GM23338 (cell line): ENCODE measurements around the gene KRTAP3-2.

Experiments
- CREB1 ChIP-seq: fragments of 250-450 bp; sonication (Bioruptor Pico); IDR thresholded peaks from 2 replicates; pipeline ENCODE4 v1.5.0; 2020; ENCODE audit warnings: low read depth, mild to moderate bottlenecking, moderate library complexity
- CTCF ChIP-seq, 2 experiments: fragments of 200-600 bp in 1 of 2; sonication (generic) in 1 of 2; conservative IDR thresholded peaks; 2 replicates each; pipeline versions ENCODE4 v1.5.1 to v1.6.1; 2016 to 2017; ENCODE audit warnings: antibody characterized with exemption in 2 of 2, low read depth in 2 of 2, mild to moderate bottlenecking in 2 of 2, moderate library complexity in 1 of 2
- EZH2 ChIP-seq: fragments of 200-600 bp; sonication (generic); IDR thresholded peaks from one replicate; pipeline ENCODE4 v1.8.0; 2017; ENCODE audit warnings: antibody characterized with exemption, mild to moderate bottlenecking, low read depth; ENCODE audit not compliant: unreplicated experiment
- EZH2phosphoT487 ChIP-seq: fragments of 200-600 bp; sonication (generic); IDR thresholded peaks from one replicate; pipeline ENCODE4 v1.8.1; 2018; ENCODE audit warnings: antibody characterized with exemption; ENCODE audit not compliant: unreplicated experiment
- JUNB ChIP-seq: IDR thresholded peaks from one replicate; pipeline ENCODE4 v1.6.1; 2016; ENCODE audit warnings: antibody characterized with exemption; ENCODE audit not compliant: unreplicated experiment
- NANOG ChIP-seq: IDR thresholded peaks from 2 replicates; pipeline ENCODE4 v1.6.1; 2016; ENCODE audit warnings: antibody characterized with exemption, borderline replicate concordance
- POLR2AphosphoS5 ChIP-seq: IDR thresholded peaks from 2 replicates; pipeline ENCODE4 v1.6.1; 2016; ENCODE audit warnings: antibody characterized with exemption, low read depth
- REST ChIP-seq: IDR thresholded peaks from one replicate; pipeline ENCODE4 v1.6.1; 2018; ENCODE audit warnings: antibody characterized with exemption; ENCODE audit not compliant: unreplicated experiment
- STAT1 ChIP-seq: IDR thresholded peaks from one replicate; pipeline ENCODE4 v1.6.1; 2016; ENCODE audit warnings: antibody characterized with exemption; ENCODE audit not compliant: unreplicated experiment
- ZNF114 ChIP-seq: fragments of 250-450 bp; sonication (Bioruptor Pico); IDR thresholded peaks from 2 replicates; pipeline ENCODE4 v1.5.0; 2020; ENCODE audit warnings: mild to moderate bottlenecking, moderate library complexity
- TF ChIP-seq, protein P1 (sequence below): fragments of 250-450 bp; sonication (Bioruptor Pico); IDR thresholded peaks from 2 replicates; pipeline ENCODE4 v1.5.0; 2020; ENCODE audit warnings: mild to moderate bottlenecking, moderate library complexity

DNA sequence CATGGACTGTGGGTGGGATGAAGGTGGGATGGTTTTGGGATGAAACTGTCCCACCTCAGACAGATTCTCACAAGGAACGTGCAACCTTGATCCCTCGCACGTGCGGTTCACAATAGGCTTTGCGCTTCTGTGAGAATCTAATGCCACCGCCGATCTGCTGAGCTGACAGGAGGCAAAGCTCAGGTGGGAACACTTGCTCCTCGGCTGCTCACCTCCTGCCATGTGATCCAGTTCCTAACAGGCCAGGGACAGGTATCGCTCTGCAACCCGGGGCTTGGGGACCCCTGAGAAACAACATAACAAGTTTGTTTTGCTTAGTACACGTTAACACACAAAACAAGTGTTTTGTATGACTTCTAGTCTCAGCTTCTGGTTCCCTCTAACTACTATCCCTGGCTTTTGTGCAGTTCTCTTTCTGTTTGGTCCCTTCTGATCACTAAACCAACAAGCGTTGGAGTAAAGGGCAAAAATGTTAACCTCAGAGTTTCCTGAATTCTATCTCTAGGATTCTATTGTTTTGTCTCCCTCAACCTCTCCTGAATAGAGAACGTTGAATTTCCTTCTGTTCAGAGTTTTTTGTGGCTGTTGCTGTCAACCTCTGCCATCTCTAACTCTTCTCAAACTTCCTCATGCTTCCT is 17.0 kb upstream of the KRTAP3-2 start:
- TF ChIP-seq CTCF (conservative IDR thresholded peaks at IDR 0.05; ENCODE audit: low read depth in 2 of 2) (no peak), ZNF114 (CRISPR knock-in tag) (no peak), REST (no peak), EZH2 (no peak), EZH2phosphoT487 (no peak), POLR2AphosphoS5 (no peak), JUNB (no peak), NANOG (no peak), CREB1 (CRISPR knock-in tag) (no peak), STAT1 (no peak)
- TF ChIP-seq, protein P1, sequence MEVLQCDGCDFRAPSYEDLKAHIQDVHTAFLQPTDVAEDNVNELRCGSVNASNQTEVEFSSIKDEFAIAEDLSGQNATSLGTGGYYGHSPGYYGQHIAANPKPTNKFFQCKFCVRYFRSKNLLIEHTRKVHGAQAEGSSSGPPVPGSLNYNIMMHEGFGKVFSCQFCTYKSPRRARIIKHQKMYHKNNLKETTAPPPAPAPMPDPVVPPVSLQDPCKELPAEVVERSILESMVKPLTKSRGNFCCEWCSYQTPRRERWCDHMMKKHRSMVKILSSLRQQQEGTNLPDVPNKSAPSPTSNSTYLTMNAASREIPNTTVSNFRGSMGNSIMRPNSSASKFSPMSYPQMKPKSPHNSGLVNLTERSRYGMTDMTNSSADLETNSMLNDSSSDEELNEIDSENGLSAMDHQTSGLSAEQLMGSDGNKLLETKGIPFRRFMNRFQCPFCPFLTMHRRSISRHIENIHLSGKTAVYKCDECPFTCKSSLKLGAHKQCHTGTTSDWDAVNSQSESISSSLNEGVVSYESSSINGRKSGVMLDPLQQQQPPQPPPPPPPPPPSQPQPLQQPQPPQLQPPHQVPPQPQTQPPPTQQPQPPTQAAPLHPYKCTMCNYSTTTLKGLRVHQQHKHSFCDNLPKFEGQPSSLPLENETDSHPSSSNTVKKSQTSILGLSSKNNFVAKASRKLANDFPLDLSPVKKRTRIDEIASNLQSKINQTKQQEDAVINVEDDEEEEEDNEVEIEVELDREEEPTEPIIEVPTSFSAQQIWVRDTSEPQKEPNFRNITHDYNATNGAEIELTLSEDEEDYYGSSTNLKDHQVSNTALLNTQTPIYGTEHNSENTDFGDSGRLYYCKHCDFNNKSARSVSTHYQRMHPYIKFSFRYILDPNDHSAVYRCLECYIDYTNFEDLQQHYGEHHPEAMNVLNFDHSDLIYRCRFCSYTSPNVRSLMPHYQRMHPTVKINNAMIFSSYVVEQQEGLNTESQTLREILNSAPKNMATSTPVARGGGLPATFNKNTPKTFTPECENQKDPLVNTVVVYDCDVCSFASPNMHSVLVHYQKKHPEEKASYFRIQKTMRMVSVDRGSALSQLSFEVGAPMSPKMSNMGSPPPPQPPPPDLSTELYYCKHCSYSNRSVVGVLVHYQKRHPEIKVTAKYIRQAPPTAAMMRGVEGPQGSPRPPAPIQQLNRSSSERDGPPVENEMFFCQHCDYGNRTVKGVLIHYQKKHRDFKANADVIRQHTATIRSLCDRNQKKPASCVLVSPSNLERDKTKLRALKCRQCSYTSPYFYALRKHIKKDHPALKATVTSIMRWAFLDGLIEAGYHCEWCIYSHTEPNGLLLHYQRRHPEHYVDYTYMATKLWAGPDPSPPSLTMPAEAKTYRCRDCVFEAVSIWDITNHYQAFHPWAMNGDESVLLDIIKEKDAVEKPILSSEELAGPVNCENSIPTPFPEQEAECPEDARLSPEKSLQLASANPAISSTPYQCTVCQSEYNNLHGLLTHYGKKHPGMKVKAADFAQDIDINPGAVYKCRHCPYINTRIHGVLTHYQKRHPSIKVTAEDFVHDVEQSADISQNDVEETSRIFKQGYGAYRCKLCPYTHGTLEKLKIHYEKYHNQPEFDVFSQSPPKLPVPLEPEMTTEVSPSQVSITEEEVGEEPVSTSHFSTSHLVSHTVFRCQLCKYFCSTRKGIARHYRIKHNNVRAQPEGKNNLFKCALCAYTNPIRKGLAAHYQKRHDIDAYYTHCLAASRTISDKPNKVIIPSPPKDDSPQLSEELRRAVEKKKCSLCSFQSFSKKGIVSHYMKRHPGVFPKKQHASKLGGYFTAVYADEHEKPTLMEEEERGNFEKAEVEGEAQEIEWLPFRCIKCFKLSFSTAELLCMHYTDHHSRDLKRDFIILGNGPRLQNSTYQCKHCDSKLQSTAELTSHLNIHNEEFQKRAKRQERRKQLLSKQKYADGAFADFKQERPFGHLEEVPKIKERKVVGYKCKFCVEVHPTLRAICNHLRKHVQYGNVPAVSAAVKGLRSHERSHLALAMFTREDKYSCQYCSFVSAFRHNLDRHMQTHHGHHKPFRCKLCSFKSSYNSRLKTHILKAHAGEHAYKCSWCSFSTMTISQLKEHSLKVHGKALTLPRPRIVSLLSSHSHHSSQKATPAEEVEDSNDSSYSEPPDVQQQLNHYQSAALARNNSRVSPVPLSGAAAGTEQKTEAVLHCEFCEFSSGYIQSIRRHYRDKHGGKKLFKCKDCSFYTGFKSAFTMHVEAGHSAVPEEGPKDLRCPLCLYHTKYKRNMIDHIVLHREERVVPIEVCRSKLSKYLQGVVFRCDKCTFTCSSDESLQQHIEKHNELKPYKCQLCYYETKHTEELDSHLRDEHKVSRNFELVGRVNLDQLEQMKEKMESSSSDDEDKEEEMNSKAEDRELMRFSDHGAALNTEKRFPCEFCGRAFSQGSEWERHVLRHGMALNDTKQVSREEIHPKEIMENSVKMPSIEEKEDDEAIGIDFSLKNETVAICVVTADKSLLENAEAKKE (CRISPR knock-in tag) = no peak
